Spleen (tissue), 11 donors: Measurements from ENCODE around the gene PRKCA. TPM values are rescaled to one million over a fixed set of nuclear protein-coding genes. Genes with fewer than 3 reads are reported as not detected.

Experiments used
- DNase-seq: peaks from one replicate; pipeline ENCODE4 v3.0.0-alpha.2; 2020
- H3K27ac ChIP-seq, 8 donors: fragments of 200-600 bp; sonication (generic) in 7 of 8; 1 replicate in 4 of 8; 2 replicates in 4 of 8; pipeline versions ENCODE4 v1.5.0 to v1.8.0; 2016 to 2021; ENCODE audit warnings: inconsistent platforms in 4 of 8, mild to moderate bottlenecking in 4 of 8, moderate library complexity in 1 of 8
- H3K27me3 ChIP-seq, 7 donors: fragments of 200-600 bp; sonication (generic) in 6 of 7; replicated peaks in 1 of 7; 1 replicate in 4 of 7; 2 replicates in 3 of 7; pipeline versions ENCODE4 v1.5.0 to v1.8.0; 2016 to 2021; ENCODE audit warnings: inconsistent platforms in 3 of 7, mild to moderate bottlenecking in 1 of 7
- H3K36me3 ChIP-seq, 6 donors: fragments of 200-600 bp; sonication (generic) in 5 of 6; 1 replicate in 4 of 6; 2 replicates in 2 of 6; pipeline versions ENCODE4 v1.5.0 to v1.8.0; 2016 to 2021; ENCODE audit warnings: inconsistent platforms in 2 of 6
- H3K4me1 ChIP-seq, 6 donors: fragments of 200-600 bp; sonication (generic) in 5 of 6; 1 replicate in 3 of 6; 2 replicates in 3 of 6; pipeline versions ENCODE4 v1.5.0 to v1.8.0; 2016 to 2021; ENCODE audit warnings: inconsistent platforms in 3 of 6
- H3K4me3 ChIP-seq, 8 donors: fragments of 200-600 bp; sonication (generic) in 7 of 8; 1 replicate in 4 of 8; 2 replicates in 4 of 8; pipeline versions ENCODE4 v1.5.0 to v1.8.0; 2016 to 2021; ENCODE audit warnings: inconsistent platforms in 4 of 8, mild to moderate bottlenecking in 4 of 8, moderate library complexity in 2 of 8
- H3K9me3 ChIP-seq, 8 donors: fragments of 200-600 bp; sonication (generic) in 7 of 8; 1 replicate in 4 of 8; 2 replicates in 4 of 8; pipeline versions ENCODE4 v1.5.0 to v1.8.0; 2016 to 2021; ENCODE audit warnings: inconsistent platforms in 4 of 8
- CTCF ChIP-seq, 11 experiments: fragments of 200-600 bp in 7 of 11; fragments of 450-650 bp in 4 of 11; sonication (generic) in 4 of 11; IDR thresholded peaks in 8 of 11; conservative IDR thresholded peaks in 3 of 11; 1 replicate in 7 of 11; 2 replicates in 4 of 11; pipeline versions ENCODE4 v1.4.0 to v1.8.0; 2016 to 2021; ENCODE audit warnings: antibody characterized with exemption in 11 of 11, inconsistent platforms in 4 of 11, mild to moderate bottlenecking in 1 of 11
- POLR2A ChIP-seq, 3 donors: fragments of 450-650 bp; IDR thresholded peaks; one replicate each; pipeline ENCODE4 v1.5.1; 2017; ENCODE audit warnings: antibody characterized with exemption in 3 of 3, mild to moderate bottlenecking in 1 of 3
- POLR2AphosphoS5 ChIP-seq, 3 donors: sonication (generic); formaldehyde crosslinking; IDR thresholded peaks; one replicate each; pipeline ENCODE4 v1.5.1; 2017; ENCODE audit warnings: antibody characterized with exemption in 3 of 3
- WGBS, 5 donors: extraction: QIAGEN DNeasy Blood & Tissue Kit in 3 of 5; methylation state at CpG; one replicate each; pipeline versions ENCODE4 v1.1.5 to v1.1.7; 2013 to 2018; 5-methylcytosine and 5-hydroxymethylcytosine counted together
- intact Hi-C: fragments of 100-400 bp; cut with DNase I; formaldehyde crosslinking; loops from one replicate; pipeline ENCODE4 v1.15.0; 2023; ENCODE audit warnings: low total_unique reads
- polyA plus RNA-seq, 3 donors: library from polyadenylated mRNA; stranded (reverse); fragments of 200-250 nt; gene quantifications; one replicate each; pipeline ENCODE4 v1.2.1, GENCODE V29; 2013
- total RNA-seq, 7 donors: library from RNA; depleted of rRNA in 3 of 7; stranded (reverse); fragments of >200 nt in 3 of 7; fragmentation: NEBNext Ultra II Directional in 4 of 7; extraction: Animal tissue kit (Norgen Biotek cat#: 25700) in 4 of 7; gene quantifications; one replicate each; pipeline versions ENCODE4 v1.1.0 to v1.2.1, GENCODE V29; 2016 to 2021
- donor health status: healthy with polysubstance abuse.
- donor health status: DM: no; HTN: no; CAD: no; lungs with moderate emphysema.
- donor health status: DM: no; HTN: no; CAD: no.
- donor health status: Bipolar disorder and iron deficiency.
- donor health status: healthy.
- donor health status: DM: no; HTN: no; CAD: no.
- donor health status: DM: yes; HTN: yes; CAD: no.

The PRKCA gene
- total and polyA plus RNA-seq, 10 donors = 1.7 to 59.7 (median 31.2) TPM

- no peaks in the 10 kb centered on the region for H3K36me3 ChIP-seq
- H3K27me3 ChIP-seq = no peaks in the 10 kb centered on the region
- TF ChIP-seq CTCF (IDR thresholded peaks at IDR 0.05 in 8 of 11, conservative IDR thresholded peaks at IDR 0.05 in 3 of 11) = no peak
- no peak for TF ChIP-seq POLR2A (IDR thresholded peaks at IDR 0.05)
- no peak for TF ChIP-seq POLR2AphosphoS5 (IDR thresholded peaks at IDR 0.05)
- H3K27ac ChIP-seq = no peak overlapping the region
- no peak overlapping the region for H3K4me3 ChIP-seq
- intact Hi-C loops = no loop called here
- 90 to 100% (median 97%) methylated on average over 4 of the region's 4 CpGs for WGBS, 5 donors
- no peaks in the 10 kb centered on the region for H3K9me3 ChIP-seq
- DNase-seq = no peak
- peaks cover under 1 to 28% (median 13%) of the 10 kb centered on the region in 6 donors for H3K4me1 ChIP-seq
These were observed 282.5 kb downstream of the PRKCA start for GRCh38 chr17:66584927-66585326.

DNA sequence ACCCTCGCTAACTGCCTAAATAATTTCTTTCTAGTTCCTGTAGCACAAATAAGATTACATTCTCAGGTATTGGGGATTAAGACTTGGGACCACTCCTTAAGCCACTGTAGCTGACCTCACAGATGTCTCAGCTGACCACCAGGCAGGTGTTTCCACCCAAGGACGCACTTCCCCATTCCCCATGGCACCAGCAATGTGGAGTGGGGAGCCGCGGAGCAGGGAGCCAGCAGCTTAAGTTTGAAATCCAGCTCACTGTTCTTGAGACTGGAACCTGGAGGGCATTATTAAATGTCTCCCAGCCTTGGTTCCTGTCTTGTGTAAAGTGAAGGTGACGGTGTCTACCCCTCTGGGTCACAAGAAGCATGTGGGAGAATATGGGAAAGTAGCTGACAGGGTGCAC, 283.1 kb downstream of the PRKCA start:
- Histone ChIP-seq H3K4me1 (peaks cover 0 to 23% (median 8%) of the 10 kb centered on the region in 6 donors), H3K27me3 (no peaks in the 10 kb centered on the region), H3K9me3 (no peaks in the 10 kb centered on the region), H3K36me3 (no peaks in the 10 kb centered on the region), H3K4me3 (no peak overlapping the region), H3K27ac (no peak overlapping the region)
- TF ChIP-seq POLR2AphosphoS5 (IDR thresholded peaks at IDR 0.05) = no peak
- intact Hi-C loops = no loop called here
- WGBS, 5 donors = 76 to 96% (median 90%) methylated on average over 5 of the region's 5 CpGs
- no peak for DNase-seq

- H3K4me1 ChIP-seq = peaks cover 0 to 5% (median 0%) of the 10 kb centered on the region in 6 donors
- no peak for DNase-seq
- no peak overlapping the region for H3K27ac ChIP-seq
- intact Hi-C loops = no loop called here
- no peaks in the 10 kb centered on the region for H3K9me3 ChIP-seq
- no peaks in the 10 kb centered on the region for H3K36me3 ChIP-seq
- WGBS, 5 donors = 96 to 99% (median 98%) methylated on average over 7 of the region's 7 CpGs
- no peak for TF ChIP-seq POLR2A (IDR thresholded peaks at IDR 0.05)
- no peak for TF ChIP-seq CTCF (IDR thresholded peaks at IDR 0.05 in 8 of 11, conservative IDR thresholded peaks at IDR 0.05 in 3 of 11)
- TF ChIP-seq POLR2AphosphoS5 (IDR thresholded peaks at IDR 0.05) = no peak
- H3K4me3 ChIP-seq = no peak overlapping the region
- no peaks in the 10 kb centered on the region for H3K27me3 ChIP-seq
These were observed 287.5 kb downstream of the PRKCA start for GRCh38 chr17:66589892-66590291.

GRCh38 chr17:66593116-66593515, 290.7 kb downstream of the PRKCA start:
- no peaks in the 10 kb centered on the region for H3K9me3 ChIP-seq
- peaks cover 0 to 2% (median 0%) of the 10 kb centered on the region in 6 donors for H3K4me1 ChIP-seq
- TF ChIP-seq CTCF (IDR thresholded peaks at IDR 0.05 in 8 of 11, conservative IDR thresholded peaks at IDR 0.05 in 3 of 11) (no peak), POLR2AphosphoS5 (IDR thresholded peaks at IDR 0.05) (no peak), POLR2A (IDR thresholded peaks at IDR 0.05) (no peak)
- no peaks in the 10 kb centered on the region for H3K36me3 ChIP-seq
- intact Hi-C loops = no loop called here
- WGBS, 5 donors = 92 to 96% (median 95%) methylated on average over 2 of the region's 2 CpGs
- no peak overlapping the region for H3K4me3 ChIP-seq
- DNase-seq = no peak
- no peaks in the 10 kb centered on the region for H3K27me3 ChIP-seq
- H3K27ac ChIP-seq = no peak overlapping the region

- Histone ChIP-seq H3K9me3 (no peaks in the 10 kb centered on the region), H3K27me3 (no peaks in the 10 kb centered on the region), H3K4me3 (no peak overlapping the region), H3K36me3 (no peaks in the 10 kb centered on the region), H3K4me1 (no peaks in the 10 kb centered on the region), H3K27ac (no peak overlapping the region)
- intact Hi-C loops = no loop called here
- 91 to 96% (median 93%) methylated on average over 12 of the region's 12 CpGs for WGBS, 5 donors
- no peak for DNase-seq
- TF ChIP-seq CTCF (IDR thresholded peaks at IDR 0.05 in 8 of 11, conservative IDR thresholded peaks at IDR 0.05 in 3 of 11) (no peak), POLR2A (IDR thresholded peaks at IDR 0.05) (no peak), POLR2AphosphoS5 (IDR thresholded peaks at IDR 0.05) (no peak)
These were observed 293.5 kb downstream of the PRKCA start for GRCh38 chr17:66595893-66596292.
